Endothelial cell of umbilical vein (primary cell): ENCODE measurements around the gene WWC1. TPM values are rescaled to one million over a fixed set of nuclear protein-coding genes. Genes with fewer than 3 reads are reported as not detected.

Experiments
- BruUV-seq: library from RNA; stranded (reverse); fragments of 400-500 nt; replicated peaks from 2 replicates; lab custom pipeline; 2021; lab: Mats Ljungman, UMichigan
- CTCF ChIA-PET: fragments of 300-600, 350-600 bp; sonication (Branson Sonifier 250); formaldehyde crosslinking; loops from one replicate; lab custom pipeline; 2021; ENCODE audit warnings: antibody characterized with exemption, inconsistent platforms; lab: Charles Lee
- POLR2A ChIA-PET: fragments of 300-600, 350-600 bp; sonication (Branson Sonifier 250); formaldehyde crosslinking; loops from one replicate; lab custom pipeline; 2021; ENCODE audit warnings: antibody characterized with exemption, inconsistent platforms; lab: Charles Lee
- DNase-seq: peaks from one replicate; pipeline ENCODE4 v3.0.0-alpha.2; 2011; ENCODE audit warnings: low read depth, low spot score
- FAIRE-seq: peaks from 2 replicates; lab custom pipeline; 2011; peaks lifted over from hg19 to GRCh38; lab: Jason Lieb, UNC
- H2AFZ ChIP-seq: 2 replicates; pipeline ENCODE4 v1.6.0; 2012; ENCODE audit warnings: low read depth, low read length, control low read depth, inconsistent platforms
- H3K27ac ChIP-seq: 2 replicates; pipeline ENCODE4 v1.5.1; 2011; ENCODE audit warnings: low read depth, mild to moderate bottlenecking, control low read depth, low read length, moderate library complexity; ENCODE audit not compliant: insufficient read depth
- H3K27me3 ChIP-seq, 2 experiments: 2 replicates each; pipeline versions ENCODE4 v1.6.0 to v1.6.1; 2011; ENCODE audit warnings: low read length in 2 of 2, mixed read lengths in 1 of 2; ENCODE audit not compliant: control insufficient read depth in 2 of 2, insufficient read depth in 2 of 2
- H3K36me3 ChIP-seq, 2 experiments: 2 replicates in 1 of 2; 3 replicates in 1 of 2; pipeline ENCODE4 v1.5.1; 2011; ENCODE audit warnings: low read length in 2 of 2, mild to moderate bottlenecking in 1 of 2, moderate library complexity in 1 of 2; ENCODE audit not compliant: control insufficient read depth in 2 of 2, insufficient read depth in 2 of 2; ENCODE audit errors: extremely low read depth in 1 of 2
- H3K4me1 ChIP-seq: 3 replicates; pipeline ENCODE4 v1.5.1; 2011; ENCODE audit warnings: mild to moderate bottlenecking, low read length; ENCODE audit not compliant: control insufficient read depth, insufficient read depth; ENCODE audit errors: extremely low read depth
- H3K4me2 ChIP-seq: 2 replicates; pipeline ENCODE4 v1.6.1; 2011; ENCODE audit warnings: low read length, control low read depth, mixed read lengths; ENCODE audit not compliant: insufficient read depth
- H3K4me3 ChIP-seq, 3 experiments: fragments of 200-600 bp in 1 of 3; sonication (generic), shearing (Covaris generic) in 1 of 3; replicated peaks in 1 of 3; 2 replicates each; pipeline ENCODE4 v1.5.1; 2011 to 2016; ENCODE audit warnings: control low read depth in 3 of 3, low read length in 3 of 3, mild to moderate bottlenecking in 2 of 3, inconsistent platforms in 1 of 3, low read depth in 1 of 3, moderate library complexity in 1 of 3; ENCODE audit not compliant: insufficient read depth in 1 of 3
- H3K79me2 ChIP-seq: 2 replicates; pipeline ENCODE4 v1.6.0; 2012; ENCODE audit warnings: low read length, inconsistent platforms; ENCODE audit not compliant: control insufficient read depth, insufficient read depth
- H3K9ac ChIP-seq: replicated peaks from 2 replicates; pipeline ENCODE3; 2011; ENCODE audit warnings: low read length, control low read depth; ENCODE audit not compliant: insufficient read depth; ENCODE audit errors: extremely low read depth
- H3K9me1 ChIP-seq: replicated peaks from 3 replicates; pipeline ENCODE4 v1.6.0; 2011; ENCODE audit warnings: mild to moderate bottlenecking, low read length; ENCODE audit not compliant: control insufficient read depth, insufficient read depth; ENCODE audit errors: extremely low read depth
- H3K9me3 ChIP-seq: replicated peaks from 2 replicates; pipeline ENCODE4 v1.5.1; 2012; ENCODE audit warnings: low read length, inconsistent platforms; ENCODE audit not compliant: control insufficient read depth, insufficient read depth
- H4K20me1 ChIP-seq: replicated peaks from 2 replicates; pipeline ENCODE3; 2011; ENCODE audit warnings: mild to moderate bottlenecking, low read length; ENCODE audit not compliant: control insufficient read depth, insufficient read depth; ENCODE audit errors: extremely low read depth
- EZH2 ChIP-seq: IDR thresholded peaks from 2 replicates; pipeline ENCODE4 v1.6.1; 2012; ENCODE audit warnings: borderline replicate concordance, low read depth, mild to moderate bottlenecking, moderate library complexity, low read length, inconsistent platforms; ENCODE audit not compliant: severe bottlenecking
- FOS ChIP-seq: IDR thresholded peaks from 2 replicates; pipeline ENCODE4 v1.6.1; 2011; ENCODE audit warnings: mild to moderate bottlenecking, low read length, moderate library complexity, borderline replicate concordance; ENCODE audit not compliant: insufficient read depth
- GATA2 ChIP-seq: IDR thresholded peaks from 2 replicates; pipeline ENCODE4 v1.7.0; 2011; ENCODE audit warnings: low read depth, mild to moderate bottlenecking, moderate library complexity, mixed read lengths, low read length; ENCODE audit not compliant: insufficient read length, insufficient read depth
- JUN ChIP-seq: IDR thresholded peaks from 2 replicates; pipeline ENCODE4 v1.6.1; 2011; ENCODE audit warnings: borderline replicate concordance, low read depth; ENCODE audit not compliant: insufficient read length, insufficient read depth
- MAX ChIP-seq: IDR thresholded peaks from 2 replicates; pipeline ENCODE4 v1.6.1; 2011; ENCODE audit not compliant: insufficient read depth, insufficient read length
- MYC ChIP-seq: IDR thresholded peaks from one replicate; pipeline ENCODE4 v1.6.1; 2011; ENCODE audit warnings: mild to moderate bottlenecking, low read depth, low read length
- POLR2A ChIP-seq: IDR thresholded peaks from 2 replicates; pipeline ENCODE4 v1.6.1; 2012; ENCODE audit warnings: low read depth, mild to moderate bottlenecking, control low read depth, low read length
- POLR2AphosphoS5 ChIP-seq: IDR thresholded peaks from 2 replicates; pipeline ENCODE4 v1.6.1; 2012; ENCODE audit warnings: low read depth, mild to moderate bottlenecking, control low read depth, low read length, moderate library complexity; ENCODE audit not compliant: insufficient read depth
- dilution Hi-C: fragments of 300-500 bp; cut with MboI; formaldehyde crosslinking; loops from one replicate; pipeline ENCODE4 v1.15.0; 2019; ENCODE audit warnings: low sequenced_read_pairs; ENCODE audit not compliant: extremely low pct_ligation_motif_present
- intact Hi-C: fragments of 100-400 bp; cut with micrococcal nuclease; formaldehyde crosslinking; loops from one replicate; pipeline ENCODE4 v1.10.0; 2022
- polyA plus RNA-seq, 4 experiments: library from polyadenylated mRNA; depleted of rRNA in 3 of 4; stranded (reverse) in 3 of 4; unstranded in 1 of 4; fragments of >200 nt; gene quantifications; 2 replicates each; pipeline versions ENCODE4 v1.2.1 to v1.2.3, GENCODE V29; 2011 to 2012; ENCODE audit warnings: missing spikeins in 1 of 4
- total RNA-seq: library from RNA; stranded (reverse); gene quantifications from 2 replicates; pipeline ENCODE4 v1.2.3, GENCODE V29; 2021
- TF ChIP-seq, protein P1 (sequence below), 2 donors: IDR thresholded peaks; 1 replicate in 1 of 2; 2 replicates in 1 of 2; pipeline ENCODE4 v1.5.1; 2011; ENCODE audit warnings: low read length in 2 of 2, mild to moderate bottlenecking in 2 of 2, moderate library complexity in 2 of 2, control low read depth in 1 of 2, inconsistent platforms in 1 of 2, low read depth in 1 of 2; ENCODE audit not compliant: insufficient read depth in 1 of 2; ENCODE audit errors: extremely low read depth in 1 of 2

The WWC1 gene
- total and polyA plus RNA-seq, 2 donors (not counting 3 experiments of a cell fraction or from before 2014, with no cell fraction given) = 0.03 to 0.91 TPM

GRCh38 chr5:168340487-168340886 lies 49.0 kb downstream of the WWC1 start:
- Histone ChIP-seq H3K4me1 (no peaks in the 10 kb centered on the region), H3K27ac (no peak overlapping the region), H3K4me3 (no peak overlapping the region), H3K79me2 (no peaks in the 10 kb centered on the region), H4K20me1 (no peaks in the 10 kb centered on the region), H3K9ac (no peak overlapping the region), H3K9me1 (no peaks in the 10 kb centered on the region), H3K36me3 (no peaks in the 10 kb centered on the region), H3K27me3 (no peaks in the 10 kb centered on the region), H3K4me2 (no peak overlapping the region), H3K9me3 (no peaks in the 10 kb centered on the region), H2AFZ (no peak overlapping the region)
- dilution Hi-C loops = no loop called here
- no peak for FAIRE-seq
- intact Hi-C loops = no loop called here
- POLR2A ChIA-PET = no interaction called here
- CTCF ChIA-PET = no interaction called here
- TF ChIP-seq MAX = no peak
- TF ChIP-seq POLR2A = no peak
- TF ChIP-seq JUN = no peak
- no peak for TF ChIP-seq GATA2
- TF ChIP-seq EZH2 = no peak
- TF ChIP-seq, protein P1, sequence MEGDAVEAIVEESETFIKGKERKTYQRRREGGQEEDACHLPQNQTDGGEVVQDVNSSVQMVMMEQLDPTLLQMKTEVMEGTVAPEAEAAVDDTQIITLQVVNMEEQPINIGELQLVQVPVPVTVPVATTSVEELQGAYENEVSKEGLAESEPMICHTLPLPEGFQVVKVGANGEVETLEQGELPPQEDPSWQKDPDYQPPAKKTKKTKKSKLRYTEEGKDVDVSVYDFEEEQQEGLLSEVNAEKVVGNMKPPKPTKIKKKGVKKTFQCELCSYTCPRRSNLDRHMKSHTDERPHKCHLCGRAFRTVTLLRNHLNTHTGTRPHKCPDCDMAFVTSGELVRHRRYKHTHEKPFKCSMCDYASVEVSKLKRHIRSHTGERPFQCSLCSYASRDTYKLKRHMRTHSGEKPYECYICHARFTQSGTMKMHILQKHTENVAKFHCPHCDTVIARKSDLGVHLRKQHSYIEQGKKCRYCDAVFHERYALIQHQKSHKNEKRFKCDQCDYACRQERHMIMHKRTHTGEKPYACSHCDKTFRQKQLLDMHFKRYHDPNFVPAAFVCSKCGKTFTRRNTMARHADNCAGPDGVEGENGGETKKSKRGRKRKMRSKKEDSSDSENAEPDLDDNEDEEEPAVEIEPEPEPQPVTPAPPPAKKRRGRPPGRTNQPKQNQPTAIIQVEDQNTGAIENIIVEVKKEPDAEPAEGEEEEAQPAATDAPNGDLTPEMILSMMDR (IDR thresholded peaks at IDR 0.05; ENCODE audit: extremely low read depth in 1 of 2, insufficient read depth in 1 of 2, low read depth in 1 of 2, low read length in 2 of 2) = no peak
- TF ChIP-seq POLR2AphosphoS5 = no peak
- TF ChIP-seq MYC = no peak
- no peak for TF ChIP-seq FOS
- DNase-seq = no peak
- no TSS peak for BruUV-seq
